ENCODE measurements around the gene RTP2.

RTP2 gene

DNA sequence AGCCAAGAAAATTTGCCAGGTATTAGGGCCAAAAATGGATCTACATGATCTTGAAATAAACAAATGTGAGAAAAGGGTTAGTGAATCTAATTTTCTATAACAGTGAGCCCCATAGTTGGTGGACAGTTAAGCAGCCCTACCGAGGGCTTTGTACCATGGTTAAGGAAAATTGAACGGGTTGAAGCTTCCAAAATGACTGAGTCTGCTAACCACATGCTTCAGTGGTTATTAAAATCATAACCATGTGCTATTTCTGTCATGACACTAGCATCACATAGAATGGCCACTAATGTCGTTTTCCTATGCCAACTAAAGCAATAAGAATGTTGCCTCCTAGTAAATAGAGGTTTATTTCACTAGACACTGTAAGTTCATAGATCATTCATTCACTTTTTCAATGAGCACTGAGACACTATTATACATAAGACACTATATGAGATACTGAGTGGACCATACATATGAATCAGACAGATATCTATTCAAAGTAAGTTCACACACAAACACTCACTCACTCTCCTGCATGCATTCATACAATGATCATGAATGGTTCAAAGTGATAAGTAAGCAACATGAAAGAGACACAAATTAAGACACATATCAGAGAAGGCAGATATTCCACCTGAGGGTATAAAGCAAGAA lies 36.5 kb downstream of the RTP2 start:
- no peak for DNase-seq

DNA sequence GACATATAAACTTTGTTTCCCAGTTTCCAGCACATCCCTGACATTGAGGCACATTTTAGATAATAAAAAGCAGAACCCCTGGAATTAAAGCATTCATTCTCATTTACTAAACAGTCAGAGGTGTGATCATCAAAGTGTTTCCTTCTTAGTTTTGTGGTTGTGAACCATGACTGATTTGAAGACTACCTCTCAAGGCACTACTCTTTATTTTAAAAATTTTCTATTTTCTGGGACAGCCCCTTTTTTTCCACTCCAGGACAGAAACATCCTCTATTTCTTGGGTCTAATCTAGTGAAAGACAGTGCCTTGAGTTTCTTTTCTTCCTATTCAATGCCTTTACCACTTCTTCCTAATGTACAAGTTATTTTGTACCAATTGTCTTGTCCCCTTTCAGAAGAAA lies 37.3 kb downstream of the RTP2 start:
- no peak for DNase-seq

DNA sequence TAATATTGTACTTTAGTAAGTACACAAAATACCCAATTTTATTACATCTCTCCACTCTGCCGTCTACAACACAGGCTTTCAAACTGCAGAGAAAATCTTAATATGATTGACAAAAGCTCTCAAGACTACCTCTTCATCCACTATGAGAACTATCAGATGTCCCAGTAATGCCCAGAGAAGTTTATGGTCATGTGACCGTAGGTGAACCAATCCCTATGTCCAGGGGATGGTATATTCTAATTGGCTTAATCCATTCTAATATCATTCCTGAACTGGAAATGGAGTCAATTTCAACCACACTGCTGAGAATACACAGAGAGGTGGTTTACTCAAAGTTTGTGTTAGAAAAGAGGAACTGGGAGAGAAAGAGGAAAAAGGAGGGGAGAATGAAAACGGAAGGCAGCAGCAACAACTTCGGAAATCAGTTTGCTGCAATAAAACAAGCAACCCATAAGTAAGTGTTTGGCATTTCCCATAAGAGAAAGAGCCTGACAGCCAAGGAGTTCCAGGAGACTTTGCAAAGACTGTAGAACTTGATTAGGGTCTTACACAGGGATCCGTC lies 39.4 kb downstream of the RTP2 start:
- DNase-seq, result no peak

DNA sequence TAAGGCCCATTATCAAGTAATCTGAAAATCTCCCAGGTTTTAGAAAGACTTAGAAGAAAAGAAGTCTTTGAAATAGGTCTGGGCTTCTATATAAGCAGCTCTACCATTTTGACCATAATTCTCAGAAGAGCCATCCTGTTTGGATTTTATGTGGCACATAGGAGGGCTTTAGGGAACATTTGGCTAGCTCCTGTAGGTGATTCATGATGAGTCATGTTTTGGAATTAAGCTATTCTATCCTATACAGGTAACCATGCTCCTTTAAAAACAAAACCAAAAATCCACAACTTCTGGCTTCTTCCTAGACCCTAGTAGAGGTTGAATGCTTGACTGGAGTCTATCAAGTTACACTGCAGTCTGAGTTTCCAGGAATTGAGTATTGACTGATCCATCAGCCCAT lies 41.1 kb downstream of the RTP2 start:
- DNase-seq, result no peak

DNA sequence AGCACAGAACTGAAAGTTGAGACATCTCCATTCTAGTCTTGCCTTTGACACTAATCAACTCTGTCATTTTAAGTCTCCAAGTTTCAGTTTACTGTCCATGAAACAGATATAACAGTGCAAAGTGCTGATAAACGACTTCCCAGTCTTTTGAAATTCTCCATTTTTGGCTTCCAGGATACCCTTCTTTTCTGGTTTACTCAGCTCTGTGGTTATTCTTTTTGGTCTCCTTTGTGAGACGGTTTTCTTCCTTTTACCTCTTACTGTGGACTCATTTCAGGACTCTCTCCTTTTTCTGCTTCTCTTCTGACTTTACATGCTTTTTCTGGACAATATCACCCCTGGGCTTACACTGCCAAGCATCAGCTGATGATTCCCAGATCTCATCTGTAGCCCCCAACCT lies 51.1 kb downstream of the RTP2 start:
- DNase-seq, result no peak

Measured in activated CD8-positive, alpha-beta memory T cell treated with anti-CD3 and anti-CD28 coated beads, Interleukin-2, amount 50 U/mL, for 48 hours (primary cell).